Measurements from ENCODE around the gene PRAMEF5.
"Not testable (repeated sequence)": the region's sequence is repeated elsewhere in the genome, so short reads cannot be mapped to it uniquely, and the experiment has no call there.

The PRAMEF5 gene

GRCh38 chr1:13237572-13237971, 16.4 kb upstream of the PRAMEF5 start:
- POLR2A ChIA-PET; CTCF ChIA-PET; H3K4me3 ChIP-seq (ENCODE audit: low read depth, low read length); DNase-seq (ENCODE audit: low read depth, low spot score): not testable (repeated sequence)

- CTCF ChIA-PET; POLR2A ChIA-PET; H3K4me3 ChIP-seq (ENCODE audit: low read depth, low read length); DNase-seq (ENCODE audit: low read depth, low spot score): not testable (repeated sequence)
Observed at GRCh38 chr1:13239633-13240032, 14.4 kb upstream of the PRAMEF5 start.

GRCh38 chr1:13243536-13244263, 10.3 kb upstream of the PRAMEF5 start:
- CTCF ChIA-PET; DNase-seq (ENCODE audit: low read depth, low spot score); POLR2A ChIA-PET; H3K4me3 ChIP-seq (ENCODE audit: low read depth, low read length): not testable (repeated sequence)

- CTCF ChIA-PET; DNase-seq (ENCODE audit: low read depth, low spot score); POLR2A ChIA-PET; H3K4me3 ChIP-seq (ENCODE audit: low read depth, low read length): not testable (repeated sequence)
Observed at GRCh38 chr1:13245841-13246553, 8.0 kb upstream of the PRAMEF5 start.

GRCh38 chr1:13246554-13246871, 7.5 kb upstream of the PRAMEF5 start:
- DNase-seq (ENCODE audit: low read depth, low spot score); CTCF ChIA-PET; H3K4me3 ChIP-seq (ENCODE audit: low read depth, low read length); POLR2A ChIA-PET: not testable (repeated sequence)

GRCh38 chr1:13247122-13247521, 6.9 kb upstream of the PRAMEF5 start:
- CTCF ChIA-PET; POLR2A ChIA-PET; H3K4me3 ChIP-seq (ENCODE audit: low read depth, low read length); DNase-seq (ENCODE audit: low read depth, low spot score): not testable (repeated sequence)

- CTCF ChIA-PET; POLR2A ChIA-PET; H3K4me3 ChIP-seq (ENCODE audit: low read depth, low read length); DNase-seq (ENCODE audit: low read depth, low spot score): not testable (repeated sequence)
Observed at GRCh38 chr1:13265124-13265523, 11.1 kb downstream of the PRAMEF5 start.

- CTCF ChIA-PET; H3K4me3 ChIP-seq (ENCODE audit: low read depth, low read length); POLR2A ChIA-PET; DNase-seq (ENCODE audit: low read depth, low spot score): not testable (repeated sequence)
Observed at GRCh38 chr1:13277016-13277415, 23.0 kb downstream of the PRAMEF5 start.

GRCh38 chr1:13279617-13280016, 25.6 kb downstream of the PRAMEF5 start:
- H3K4me3 ChIP-seq (ENCODE audit: low read depth, low read length); CTCF ChIA-PET; POLR2A ChIA-PET; DNase-seq (ENCODE audit: low read depth, low spot score): not testable (repeated sequence)

- POLR2A ChIA-PET; DNase-seq (ENCODE audit: low read depth, low spot score); H3K4me3 ChIP-seq (ENCODE audit: low read depth, low read length); CTCF ChIA-PET: not testable (repeated sequence)
Observed at GRCh38 chr1:13285037-13285436, 31.0 kb downstream of the PRAMEF5 start, which contains the start of gene PRAMEF8. Gene PRAMEF8 (minus strand): TSS chr1:13285137. CDS start chr1:13284091, 1,046 bp downstream.

GRCh38 chr1:13289030-13289429, 35.0 kb downstream of the PRAMEF5 start:
- CTCF ChIA-PET; POLR2A ChIA-PET; H3K4me3 ChIP-seq (ENCODE audit: low read depth, low read length); DNase-seq (ENCODE audit: low read depth, low spot score): not testable (repeated sequence)

GRCh38 chr1:13297216-13297931, 43.4 kb downstream of the PRAMEF5 start:
- CTCF ChIA-PET; POLR2A ChIA-PET; H3K4me3 ChIP-seq (ENCODE audit: low read depth, low read length); DNase-seq (ENCODE audit: low read depth, low spot score): not testable (repeated sequence)

- POLR2A ChIA-PET; DNase-seq (ENCODE audit: low read depth, low spot score); H3K4me3 ChIP-seq (ENCODE audit: low read depth, low read length); CTCF ChIA-PET: not testable (repeated sequence)
Observed at GRCh38 chr1:13298699-13299098, 44.7 kb downstream of the PRAMEF5 start.

- DNase-seq (ENCODE audit: low read depth, low spot score); H3K4me3 ChIP-seq (ENCODE audit: low read depth, low read length); CTCF ChIA-PET; POLR2A ChIA-PET: not testable (repeated sequence)
Observed at GRCh38 chr1:13302197-13302596, 48.2 kb downstream of the PRAMEF5 start.

- CTCF ChIA-PET; DNase-seq (ENCODE audit: low read depth, low spot score); H3K4me3 ChIP-seq (ENCODE audit: low read depth, low read length); POLR2A ChIA-PET: not testable (repeated sequence)
Observed at GRCh38 chr1:13303239-13303638, 49.2 kb downstream of the PRAMEF5 start, which contains the start of gene PRAMEF33. Gene PRAMEF33 (plus strand): TSS chr1:13303539. CDS start chr1:13305955, 2,416 bp downstream.
